ENCODE data around the gene KYNU.
"Not testable (repeated sequence)": the region's sequence is repeated elsewhere in the genome, so short reads cannot be mapped to it uniquely, and the experiment has no call there.

KYNU gene

DNA sequence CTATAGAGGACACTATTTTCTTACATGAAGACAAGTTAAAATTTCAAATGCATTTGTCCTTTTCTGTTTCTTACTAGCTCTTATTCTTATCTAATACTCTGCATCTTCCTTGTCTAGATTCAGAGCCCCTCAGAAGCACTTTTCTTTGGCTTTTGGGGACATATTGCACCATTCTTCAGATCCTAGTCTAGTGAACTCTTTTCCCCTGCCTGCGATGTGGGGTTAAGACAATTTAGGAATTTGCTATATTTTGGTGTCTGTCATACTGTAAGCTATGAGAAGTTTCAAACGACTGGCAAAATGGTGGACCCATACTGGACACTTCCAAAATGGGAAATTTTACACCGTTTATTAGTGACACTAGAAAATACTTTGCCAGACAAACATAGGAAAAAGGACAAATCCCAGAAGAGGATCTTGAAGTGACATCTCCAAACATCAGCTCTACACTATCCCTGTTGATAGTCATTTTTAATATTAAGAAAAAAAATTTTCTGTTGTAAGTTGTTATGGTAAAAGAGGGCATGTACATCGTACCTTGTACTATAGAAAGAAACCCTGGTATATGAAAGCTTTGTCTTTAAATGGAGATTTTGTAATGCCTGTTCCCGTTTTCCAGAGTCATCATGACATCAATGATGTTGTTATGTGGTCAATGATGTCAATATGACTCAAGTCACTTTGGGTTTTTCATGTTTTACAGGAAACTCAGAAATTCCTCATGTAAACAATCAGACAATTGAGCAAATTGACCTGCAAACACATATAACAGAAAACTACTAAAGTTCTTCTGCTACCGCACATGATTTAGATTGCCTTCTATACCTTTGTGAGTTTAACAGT, 4.4 kb upstream of the KYNU start:
- DNase-seq: no peak

DNA sequence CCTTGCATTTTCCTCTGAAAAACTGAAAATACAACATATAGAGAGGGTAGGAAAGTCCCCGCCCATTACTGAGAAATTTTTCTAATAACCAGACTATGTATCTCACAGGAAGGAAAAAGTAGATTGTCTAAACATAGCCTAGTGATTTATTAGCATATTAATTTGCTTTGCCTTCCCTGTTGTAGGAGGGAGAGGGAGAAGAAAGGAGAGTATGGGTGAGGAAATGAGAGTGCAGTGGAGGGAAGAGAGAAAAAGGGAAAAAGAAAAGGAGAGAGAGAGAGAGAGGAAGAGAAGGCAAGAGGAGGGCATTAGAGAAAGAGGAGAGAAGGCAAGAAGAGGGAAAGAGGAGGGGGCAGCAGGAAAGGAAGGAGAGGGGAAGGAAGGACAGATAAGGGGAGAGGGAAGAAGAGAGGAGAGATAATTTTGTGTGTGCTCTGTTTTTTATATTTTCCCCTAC, 3.6 kb upstream of the KYNU start:
- DNase-seq: no peak

DNA sequence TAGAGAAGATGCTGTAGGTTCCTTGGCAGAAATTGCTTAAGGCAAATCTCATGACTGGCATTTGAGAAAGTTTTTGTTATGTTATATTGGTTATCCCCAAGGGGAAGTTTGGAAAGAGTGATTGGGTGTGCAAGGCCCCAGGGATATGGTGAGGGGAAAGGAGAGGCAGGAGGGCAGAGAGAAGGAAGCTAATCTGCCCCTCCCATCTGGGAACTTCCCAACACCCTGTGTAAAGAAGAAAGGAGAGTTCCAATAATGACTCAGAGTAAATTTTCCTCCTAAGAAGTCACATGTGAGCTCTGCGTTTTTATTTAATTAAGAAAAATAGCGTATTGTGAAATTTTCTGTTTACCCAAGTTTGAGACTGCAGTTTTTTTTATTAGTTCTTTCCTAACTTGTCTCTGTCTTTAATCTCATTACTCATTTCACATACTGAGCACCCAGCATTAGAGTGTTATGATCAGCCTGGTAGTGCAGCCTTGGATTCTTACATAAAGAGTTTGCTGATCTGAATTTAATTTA, 3.1 kb upstream of the KYNU start:
- no peak for DNase-seq

DNA sequence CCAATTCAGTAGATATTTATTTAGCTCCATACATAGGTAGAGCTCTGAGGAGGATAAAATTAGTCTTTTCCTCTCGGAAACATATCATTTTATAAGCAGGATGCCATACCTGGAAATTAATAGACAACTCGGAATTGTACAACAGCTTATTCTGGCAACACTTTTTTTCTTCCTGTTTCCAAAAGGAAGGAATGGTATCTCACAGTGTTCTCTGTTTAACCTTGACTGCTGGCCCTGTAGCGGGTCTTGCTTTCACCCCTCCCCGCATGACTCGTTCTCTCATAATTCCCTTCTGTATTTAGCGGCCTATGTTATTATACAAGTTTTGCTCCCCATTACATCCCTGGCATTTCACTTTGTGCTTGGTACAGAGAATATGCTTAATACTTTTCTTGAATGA, 2.5 kb upstream of the KYNU start:
- no peak for DNase-seq

DNA sequence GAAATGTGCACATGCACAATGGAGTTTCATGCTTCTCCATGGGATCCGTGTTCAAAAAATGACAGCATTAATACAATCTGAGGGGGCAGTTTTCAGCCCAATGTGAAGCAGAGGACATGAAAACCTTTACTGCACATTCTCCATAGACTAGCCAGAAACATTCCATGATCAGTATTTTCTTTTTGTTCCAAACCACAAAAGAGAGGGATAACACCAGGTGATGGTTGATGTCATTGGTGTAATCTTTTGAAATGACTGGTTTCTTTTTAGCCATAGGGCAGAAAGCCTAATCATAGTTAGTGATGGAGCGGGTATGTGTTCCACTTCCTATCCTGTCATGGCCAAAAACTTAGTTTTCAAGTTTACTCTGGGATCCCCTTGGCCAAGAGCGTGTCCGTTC, 1.8 kb upstream of the KYNU start:
- no peak for DNase-seq

DNA sequence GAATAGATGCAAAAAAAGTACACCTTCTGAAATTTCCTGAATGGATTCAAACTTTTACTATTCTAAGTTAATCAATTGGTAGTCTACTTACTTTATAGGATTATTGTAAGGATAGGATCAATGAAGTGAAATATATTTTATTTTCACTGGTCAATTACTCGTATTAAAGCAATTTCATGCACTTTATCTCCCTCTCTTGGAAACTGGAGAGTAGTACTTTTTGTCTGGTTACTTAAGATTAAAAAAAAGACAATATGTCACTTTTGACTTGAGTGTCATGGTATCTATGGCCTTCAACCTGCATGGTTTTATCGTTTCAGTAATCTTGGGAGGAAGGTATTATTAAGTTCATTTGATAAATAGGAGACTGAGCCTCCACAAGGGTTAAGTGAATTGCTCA, 1.0 kb upstream of the KYNU start:
- DNase-seq: no peak

DNA sequence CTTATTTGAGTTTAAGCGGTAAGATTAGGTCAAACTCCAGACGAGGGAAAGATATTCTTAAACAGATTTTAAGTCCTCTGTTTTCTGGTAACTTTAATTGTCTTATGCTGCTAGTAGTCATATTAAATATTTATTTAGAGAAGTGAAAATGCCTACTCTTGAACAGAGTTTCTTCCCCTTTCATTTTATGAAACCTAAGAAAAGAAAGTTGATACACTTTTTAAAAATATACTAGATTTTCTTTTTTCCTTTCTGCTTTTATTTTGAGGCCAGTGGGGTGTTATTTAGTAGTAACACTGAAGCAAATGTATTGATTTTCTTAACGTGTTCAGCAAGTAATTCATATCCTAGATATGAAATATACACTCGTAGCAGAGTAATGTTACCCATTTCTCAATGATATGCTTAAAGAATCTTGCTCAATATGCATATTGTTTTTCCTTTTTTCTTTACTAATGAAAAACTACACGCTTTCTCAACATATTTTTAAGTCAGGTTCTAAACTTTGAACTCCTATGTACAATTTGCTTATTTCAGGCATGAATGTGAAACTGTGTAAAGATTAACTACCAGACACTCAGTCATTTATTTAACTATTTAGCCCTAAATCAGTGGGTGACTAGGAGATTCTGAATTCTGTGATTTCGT, 691 bp downstream of the KYNU start:
- DNase-seq: no peak

DNA sequence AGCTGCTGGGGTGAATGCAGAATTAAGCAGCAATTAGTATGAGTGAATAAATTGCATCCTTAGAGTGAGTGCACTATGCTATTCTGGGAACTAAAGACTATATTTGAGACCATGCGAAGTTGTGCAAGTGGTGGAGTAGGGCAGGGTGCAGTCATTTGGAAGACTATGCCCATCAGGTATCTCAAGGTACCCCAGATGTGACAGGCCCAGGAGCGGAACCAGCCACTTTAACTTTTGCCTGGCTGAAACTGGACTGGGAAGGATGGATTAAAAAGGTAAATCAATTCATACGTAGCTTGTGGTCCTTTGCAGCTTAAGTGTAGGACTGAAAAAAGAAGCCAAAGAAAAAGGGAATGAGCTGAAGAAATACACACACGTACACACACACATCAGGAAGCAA, 1.7 kb downstream of the KYNU start:
- DNase-seq: no peak

DNA sequence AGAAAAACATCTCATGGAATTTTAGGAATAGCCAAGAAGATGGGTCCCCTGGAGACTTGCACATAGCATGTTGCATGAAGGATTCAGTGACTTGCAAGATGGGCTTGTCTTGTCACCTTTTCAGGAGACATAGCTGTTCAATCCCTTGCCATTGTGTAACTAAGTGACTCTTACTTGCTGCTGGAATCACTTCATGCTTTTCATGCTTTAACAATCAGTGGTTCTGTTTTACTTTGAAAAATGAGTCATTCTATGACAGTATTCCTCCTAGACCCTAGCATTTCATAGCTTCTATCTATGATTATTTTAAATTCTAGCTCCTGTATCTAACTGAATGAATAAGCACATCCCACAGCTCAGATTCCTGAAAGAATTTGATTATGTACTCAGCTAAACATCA, 2.8 kb downstream of the KYNU start:
- DNase-seq: no peak

DNA sequence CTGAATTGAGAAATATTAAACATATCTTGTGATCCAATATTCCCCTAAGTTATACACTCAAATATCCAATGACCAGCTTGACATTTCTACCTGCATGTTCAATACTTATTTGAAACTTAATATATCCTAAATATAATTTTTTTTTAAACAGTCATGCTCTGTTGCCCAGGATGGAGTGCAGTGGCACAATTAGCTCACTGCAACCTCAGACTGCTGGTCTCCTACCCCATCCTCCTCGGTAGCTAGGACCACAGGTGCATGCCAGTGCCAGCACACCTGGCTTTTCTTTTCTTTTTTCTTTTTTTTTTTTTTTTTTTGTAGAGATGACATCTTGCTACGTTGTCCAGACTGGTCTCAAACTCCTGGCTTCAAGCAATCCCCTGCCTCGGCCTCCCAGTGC, 4.2 kb downstream of the KYNU start:
- DNase-seq: no peak

DNA sequence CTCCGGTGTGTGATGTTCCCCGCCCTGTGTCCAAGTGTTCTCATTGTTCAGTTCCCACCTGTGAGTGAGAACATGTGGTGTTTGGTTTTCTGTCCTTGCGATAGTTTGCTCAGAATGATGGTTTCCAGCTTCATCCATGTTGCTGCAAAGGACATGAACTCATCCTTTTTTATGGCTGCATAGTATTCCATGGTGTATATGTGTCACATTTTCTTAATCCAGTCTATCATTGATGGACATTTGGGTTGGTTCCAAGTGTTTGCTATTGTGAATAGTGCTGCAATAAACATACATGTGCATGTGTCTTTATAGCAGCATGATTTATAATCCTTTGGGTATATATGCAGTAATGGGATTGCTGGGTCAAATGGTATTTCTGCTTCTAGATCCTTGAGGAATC, 5.0 kb downstream of the KYNU start:
- DNase-seq: not testable (repeated sequence)

DNA sequence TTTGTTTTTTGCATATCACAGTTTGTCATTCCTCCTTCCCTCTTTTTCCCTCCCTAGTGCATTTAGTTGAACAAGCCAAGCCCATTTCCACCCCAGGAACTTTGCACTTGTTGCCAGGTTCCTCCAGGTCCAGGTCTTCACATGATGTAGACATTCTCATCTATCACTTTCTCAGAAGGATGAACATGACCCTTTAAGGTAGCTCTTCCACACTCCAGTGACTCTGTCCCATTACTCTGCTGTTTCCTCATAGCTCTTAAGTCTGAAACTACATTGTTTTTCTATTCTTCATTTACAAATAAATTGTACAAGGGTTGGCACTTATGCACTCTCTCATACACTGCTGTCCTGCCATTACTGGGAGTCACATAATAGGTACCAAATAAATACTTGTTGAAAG, 6.1 kb downstream of the KYNU start:
- no peak for DNase-seq

DNA sequence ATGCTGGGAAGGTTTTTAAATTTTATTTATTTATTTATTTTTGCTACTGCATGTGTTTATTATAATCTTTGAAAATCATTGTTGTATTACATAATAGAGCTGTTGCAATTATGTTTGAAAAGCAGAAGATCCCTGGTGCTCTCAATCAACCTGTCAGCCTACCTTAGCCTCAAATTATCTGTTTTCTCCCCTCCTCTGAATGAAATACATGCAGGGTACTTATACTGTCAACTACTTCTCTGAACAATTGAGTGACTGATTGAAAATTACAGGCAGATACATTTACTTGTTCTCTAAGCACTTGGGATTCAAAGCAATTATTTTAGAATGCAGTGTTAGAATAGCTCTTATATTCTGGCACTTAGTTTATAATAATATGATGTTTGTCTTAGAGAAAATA, 8.1 kb downstream of the KYNU start:
- DNase-seq: no peak

DNA sequence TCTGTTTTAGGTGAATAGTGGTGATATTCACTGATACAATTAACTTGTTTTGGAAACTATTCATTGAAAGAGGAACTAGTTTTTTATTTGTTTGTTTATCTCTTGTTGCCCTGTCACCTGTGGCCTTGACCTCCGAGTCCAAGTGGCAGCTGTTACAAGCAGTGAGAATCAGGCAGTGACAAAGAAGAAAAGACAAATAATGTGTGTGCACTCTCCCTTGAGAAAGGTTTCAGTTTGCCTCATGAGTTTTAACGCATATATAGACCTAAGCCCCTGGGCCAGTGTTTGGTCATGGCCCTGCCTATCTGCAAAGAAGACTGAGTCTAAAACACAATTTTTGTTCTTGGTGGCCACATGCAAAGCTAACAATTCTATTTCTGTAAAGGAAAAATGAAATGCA, 15.3 kb downstream of the KYNU start:
- no peak for DNase-seq

DNA sequence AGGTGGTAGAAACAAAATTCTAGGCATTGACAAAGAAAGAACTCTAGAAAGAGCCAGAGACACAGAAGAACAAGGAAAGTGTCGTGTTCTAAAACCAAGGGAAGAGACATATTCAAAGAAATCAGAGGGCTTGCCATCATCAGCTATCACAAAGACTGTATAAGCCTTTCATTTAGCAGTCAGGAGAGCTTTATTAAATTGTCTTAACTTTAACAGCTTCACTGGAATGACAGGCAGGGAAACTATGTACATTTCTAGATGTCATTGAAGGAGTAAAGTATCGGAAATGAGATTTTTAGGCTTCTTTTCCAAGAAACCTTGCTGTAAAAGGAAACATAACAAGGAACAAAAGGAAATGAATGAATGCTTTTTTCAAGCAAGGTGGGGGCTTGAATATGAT, 15.8 kb downstream of the KYNU start:
- DNase-seq: no peak

DNA sequence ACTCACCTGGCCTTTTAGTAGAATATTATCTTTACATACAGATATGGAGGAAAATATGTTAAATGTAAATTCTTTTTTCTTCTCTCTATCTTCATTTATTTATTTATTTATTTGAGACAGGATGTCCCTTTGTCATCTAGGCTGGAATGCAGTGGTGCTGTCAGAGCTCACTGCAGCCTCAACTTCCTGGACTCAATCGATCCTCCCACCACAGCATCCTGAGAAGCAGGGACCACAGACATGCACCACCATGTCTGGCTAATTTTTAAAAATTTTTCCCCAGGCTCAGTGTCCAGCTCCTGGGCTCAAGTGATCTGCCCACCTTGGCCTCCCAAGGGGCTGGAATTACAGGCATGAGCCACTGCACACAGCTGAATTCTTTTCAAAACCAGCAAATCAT, 20.3 kb downstream of the KYNU start:
- DNase-seq: no peak

DNA sequence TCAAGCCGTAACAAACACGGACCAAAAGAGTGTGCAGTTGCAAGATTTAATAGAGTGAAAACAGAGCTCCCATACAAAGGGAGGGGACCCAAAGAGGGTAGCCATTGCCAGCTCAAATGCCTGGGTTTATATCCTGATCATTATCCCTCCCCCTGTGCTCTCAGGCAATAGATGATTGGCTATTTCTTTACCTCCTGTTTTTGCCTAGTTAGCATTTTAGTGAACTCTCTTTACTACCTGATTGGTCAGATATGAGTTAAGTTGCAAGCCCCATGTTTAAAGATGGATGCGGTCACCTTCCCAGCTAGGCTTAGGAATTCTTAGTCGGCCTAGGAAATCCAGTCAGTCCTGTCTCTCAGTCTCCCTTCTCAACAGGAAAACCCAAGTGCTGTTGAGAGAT, 22.9 kb downstream of the KYNU start:
- not testable (repeated sequence) for DNase-seq

DNA sequence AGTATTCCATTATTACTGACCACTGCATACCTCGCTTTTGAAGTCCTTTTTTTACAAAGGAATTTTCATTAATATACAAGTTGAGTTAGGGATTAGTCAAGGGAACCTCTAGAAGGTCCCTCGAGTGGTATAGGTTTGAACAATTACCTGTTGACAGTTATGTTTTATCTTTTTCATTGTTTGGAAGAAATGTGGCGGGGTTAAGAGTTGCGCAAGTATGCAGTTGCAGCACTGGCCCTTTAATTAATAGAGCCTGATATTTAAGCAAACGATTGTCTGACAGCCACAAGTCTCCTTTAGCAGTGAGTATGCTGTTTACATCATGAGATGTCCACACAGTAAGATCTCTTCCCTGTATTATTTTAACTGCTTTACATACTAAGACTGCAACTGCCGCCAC, 24.3 kb downstream of the KYNU start:
- DNase-seq: no peak

DNA sequence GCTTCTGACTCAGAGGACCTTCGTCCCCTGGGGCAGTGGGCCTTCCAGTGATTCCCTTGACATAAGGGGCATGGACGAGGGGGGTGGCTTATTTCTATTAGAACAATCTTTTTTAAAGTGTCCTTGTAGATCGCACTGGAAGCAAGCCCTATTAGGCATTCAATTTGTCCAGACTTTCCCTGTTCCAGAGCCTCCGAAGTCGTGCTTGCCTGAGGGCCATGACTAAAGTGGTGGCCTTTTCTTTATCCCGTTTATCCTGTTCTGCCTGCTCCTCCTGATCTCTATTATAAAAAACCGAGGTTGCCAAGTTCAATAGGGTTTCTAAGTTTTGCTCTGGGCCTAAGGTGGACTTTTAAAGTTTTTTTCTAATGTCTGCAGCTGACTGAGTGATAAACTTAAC, 26.3 kb downstream of the KYNU start:
- DNase-seq: not testable (repeated sequence)

DNA sequence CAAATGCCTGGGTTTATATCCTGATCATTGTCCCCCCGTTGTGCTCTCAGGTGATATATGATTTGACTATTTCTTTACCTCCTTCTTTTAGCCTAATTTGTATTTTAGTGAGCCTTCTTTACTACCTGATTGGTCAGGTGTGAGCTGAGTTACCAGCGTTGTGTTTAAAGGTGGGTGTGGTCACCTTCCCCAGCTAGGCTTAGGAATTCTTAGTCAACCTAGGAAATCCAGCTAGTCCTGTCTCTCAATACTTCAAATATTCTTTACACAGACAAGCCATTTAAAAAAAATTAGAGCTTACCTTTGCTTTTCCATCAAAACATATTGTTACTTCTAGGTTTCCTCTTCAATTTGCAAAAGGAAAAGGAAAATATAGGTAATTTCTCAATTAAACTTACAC, 30.2 kb downstream of the KYNU start:
- no peak for DNase-seq

DNA sequence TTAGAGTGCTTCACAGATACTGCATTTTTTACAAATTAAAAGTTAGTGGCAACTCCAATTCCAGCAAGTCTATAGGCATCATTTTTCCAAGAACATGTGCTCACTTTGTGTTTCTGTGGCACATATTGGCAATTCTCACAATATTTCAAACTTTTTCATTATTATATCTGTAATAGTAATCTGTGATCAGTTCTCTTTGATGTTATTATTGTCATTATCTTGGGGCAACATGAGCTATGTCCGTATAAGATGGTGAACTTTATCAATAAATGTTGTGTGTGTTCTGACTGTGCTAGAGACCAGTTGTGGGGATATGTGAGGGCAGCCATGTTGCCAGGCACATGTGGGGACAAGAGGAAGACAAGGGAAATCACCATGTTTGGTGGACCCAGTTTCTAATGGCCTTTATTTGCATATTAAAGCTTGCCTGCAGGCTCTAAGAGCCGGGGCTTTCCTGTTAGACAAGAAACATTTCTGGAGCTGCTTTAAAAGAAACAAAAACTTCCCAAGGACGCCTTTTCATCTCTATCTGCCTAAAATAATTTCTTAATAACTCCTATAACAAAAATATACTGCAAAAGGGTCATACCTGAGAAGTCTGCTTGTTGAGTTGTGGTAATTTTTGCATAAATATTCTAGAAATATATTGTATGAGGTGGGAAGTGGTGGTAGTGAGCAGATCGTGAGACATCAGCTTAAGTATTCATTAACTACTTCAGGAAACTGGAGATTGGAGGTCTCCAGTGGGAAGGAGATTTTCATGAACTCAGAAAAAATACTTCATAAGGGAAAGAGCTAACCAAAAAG, 37.2 kb downstream of the KYNU start:
- no peak for DNase-seq

DNA sequence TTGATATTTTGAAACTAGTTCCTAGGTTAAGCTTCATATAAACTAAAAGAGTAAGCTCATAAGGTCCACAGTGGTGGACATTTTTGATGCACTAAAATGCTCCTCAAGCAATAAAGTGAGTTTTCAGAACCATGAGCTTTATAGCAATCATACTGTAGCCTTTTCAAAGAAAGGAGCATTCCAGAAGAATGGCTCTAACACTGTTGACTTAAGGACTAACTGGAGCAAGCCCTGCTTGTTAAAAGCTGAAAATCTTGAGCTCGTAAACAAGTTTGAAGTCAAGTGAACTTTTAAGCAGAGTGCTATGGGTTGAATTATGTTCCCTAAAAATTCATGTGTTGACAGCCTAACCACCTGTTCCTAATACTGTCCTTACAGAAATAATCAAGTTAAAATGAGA, 38.0 kb downstream of the KYNU start:
- DNase-seq: no peak

DNA sequence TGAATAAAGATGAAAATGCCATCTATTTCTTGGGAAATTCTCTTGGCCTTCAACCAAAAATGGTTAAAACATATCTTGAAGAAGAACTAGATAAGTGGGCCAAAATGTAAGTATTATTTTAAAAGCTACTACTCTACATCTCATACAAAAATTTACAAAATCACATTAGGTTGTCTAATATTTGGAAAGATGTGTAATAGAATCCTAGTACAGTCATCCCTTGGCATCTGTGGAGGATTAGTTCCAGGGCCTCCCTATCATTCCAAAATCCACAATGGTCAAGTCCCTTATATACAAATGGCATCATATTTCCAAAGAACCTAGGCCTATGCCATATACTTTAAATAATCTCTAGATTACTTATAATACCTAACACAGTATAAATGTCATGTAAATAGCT, 41.2 kb downstream of the KYNU start:
- DNase-seq: no peak

DNA sequence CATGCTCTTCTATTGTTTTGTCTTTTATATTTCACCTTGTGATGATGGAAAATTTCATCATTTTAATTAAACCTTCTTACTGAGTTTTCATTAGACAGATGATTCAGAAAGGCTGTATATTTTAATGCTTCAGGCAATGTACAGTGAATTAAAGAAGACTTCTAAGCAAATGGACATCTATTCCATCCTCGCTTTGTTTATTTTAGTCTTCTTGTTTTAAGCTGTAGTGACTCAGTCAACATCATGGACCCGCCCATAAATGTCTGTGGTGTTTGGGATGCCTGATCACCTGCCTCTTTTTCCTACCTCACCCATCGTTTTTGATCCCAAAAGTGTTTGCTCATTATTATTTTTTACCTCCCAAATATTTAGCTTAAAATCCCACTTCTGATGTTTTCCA, 43.1 kb downstream of the KYNU start:
- no peak for DNase-seq
